Stomach (tissue), 9 donors: ENCODE results near the gene TCP11. TPM values are rescaled to one million over a fixed set of nuclear protein-coding genes. Genes with fewer than 3 reads are reported as not detected.

Experiments
- DNase-seq, 2 donors: peaks; one replicate each; pipeline versions ENCODE4 v3.0.0 to v3.0.0-alpha.2; 2013 to 2019
- H3K27ac ChIP-seq, 5 donors: fragments of 200-600 bp in 4 of 5; sonication (generic) in 4 of 5; one replicate each; pipeline ENCODE4 v1.5.1; 2013 to 2019; ENCODE audit warnings: mild to moderate bottlenecking in 1 of 5, moderate library complexity in 1 of 5
- H3K27me3 ChIP-seq, 3 donors: fragments of 200-600 bp; sonication (generic); one replicate each; pipeline ENCODE4 v1.5.1; 2017 to 2019; ENCODE audit warnings: mixed run types in 1 of 3
- H3K36me3 ChIP-seq, 4 donors: fragments of 200-600 bp; sonication (generic); 1 replicate in 3 of 4; 2 replicates in 1 of 4; pipeline ENCODE4 v1.5.1; 2016 to 2019
- H3K4me1 ChIP-seq, 4 donors: fragments of 200-600 bp; sonication (generic); one replicate each; pipeline ENCODE4 v1.5.1; 2016 to 2019
- H3K4me3 ChIP-seq, 4 donors: fragments of 200-600 bp; sonication (generic) in 3 of 4; one replicate each; pipeline ENCODE4 v1.5.1; 2016 to 2019; ENCODE audit warnings: mild to moderate bottlenecking in 1 of 4
- H3K9me3 ChIP-seq, 4 donors: fragments of 200-600 bp; sonication (generic); one replicate each; pipeline ENCODE4 v1.5.1; 2016 to 2019
- CTCF ChIP-seq, 7 experiments: fragments of 450-650 bp in 4 of 7; fragments of 200-600 bp in 3 of 7; sonication (generic) in 3 of 7; IDR thresholded peaks; one replicate each; pipeline ENCODE4 v1.5.1; 2016 to 2019; ENCODE audit warnings: antibody characterized with exemption in 7 of 7, control low read depth in 2 of 7, mild to moderate bottlenecking in 1 of 7
- EP300 ChIP-seq: sonication (generic); formaldehyde crosslinking; IDR thresholded peaks from one replicate; pipeline ENCODE4 v1.6.1; 2017; ENCODE audit warnings: antibody characterized with exemption
- POLR2A ChIP-seq, 4 donors: fragments of 450-650 bp; IDR thresholded peaks; one replicate each; pipeline ENCODE4 v1.6.1; 2016; ENCODE audit warnings: antibody characterized with exemption in 4 of 4, control low read depth in 2 of 4, mild to moderate bottlenecking in 1 of 4, moderate library complexity in 1 of 4
- POLR2AphosphoS5 ChIP-seq, 3 donors: sonication (generic); formaldehyde crosslinking; IDR thresholded peaks; one replicate each; pipeline ENCODE4 v1.6.1; 2016; ENCODE audit warnings: antibody characterized with exemption in 3 of 3
- WGBS, 5 donors: extraction: QIAGEN DNeasy Blood & Tissue Kit in 3 of 5; methylation state at CpG; one replicate each; pipeline versions ENCODE4 v1.1.5 to v1.1.7; 2013 to 2018; 5-methylcytosine and 5-hydroxymethylcytosine counted together
- intact Hi-C: fragments of 100-400 bp; cut with DNase I; formaldehyde crosslinking; loops from one replicate; pipeline ENCODE4 v1.15.1; 2023; ENCODE audit warnings: low total_unique reads
- polyA plus RNA-seq, 3 donors: library from polyadenylated mRNA; stranded (reverse); fragments of 200-250 nt; gene quantifications; one replicate each; pipeline ENCODE4 v1.2.3, GENCODE V29; 2013
- total RNA-seq, 5 donors: library from RNA; depleted of rRNA; stranded (reverse); fragments of >200 nt; gene quantifications; one replicate each; pipeline versions ENCODE4 v1.1.0 to v1.2.3, GENCODE V29; 2014 to 2016
- donor health status: healthy with polysubstance abuse.
- donor health status: Bipolar disorder and iron deficiency.
- donor health status: healthy.

Gene TCP11
- total and polyA plus RNA-seq, 8 donors, result 0.25 to 0.73 TPM; not detected in 6

GRCh38 chr6:35176301-35177024 lies 35.3 kb upstream of the TCP11 start:
- TF ChIP-seq POLR2AphosphoS5 (IDR thresholded peaks at IDR 0.05) (no peak), POLR2A (IDR thresholded peaks at IDR 0.05) (no peak), CTCF (IDR thresholded peaks at IDR 0.05) (no peak), EP300 (no peak)
- Histone ChIP-seq H3K36me3 (no peaks in the 10 kb centered on the region), H3K9me3 (no peaks in the 10 kb centered on the region), H3K4me3 (no peak overlapping the region), H3K27me3 (no peaks in the 10 kb centered on the region), H3K4me1 (peaks cover 5 to 17% (median 8%) of the 10 kb centered on the region in 4 donors), H3K27ac (no peak overlapping the region)
- intact Hi-C loops, result no loop called here
- 63 to 79% (median 74%) methylated on average over 3 of the region's 3 CpGs for WGBS, 5 donors
- no peak for DNase-seq

DNA sequence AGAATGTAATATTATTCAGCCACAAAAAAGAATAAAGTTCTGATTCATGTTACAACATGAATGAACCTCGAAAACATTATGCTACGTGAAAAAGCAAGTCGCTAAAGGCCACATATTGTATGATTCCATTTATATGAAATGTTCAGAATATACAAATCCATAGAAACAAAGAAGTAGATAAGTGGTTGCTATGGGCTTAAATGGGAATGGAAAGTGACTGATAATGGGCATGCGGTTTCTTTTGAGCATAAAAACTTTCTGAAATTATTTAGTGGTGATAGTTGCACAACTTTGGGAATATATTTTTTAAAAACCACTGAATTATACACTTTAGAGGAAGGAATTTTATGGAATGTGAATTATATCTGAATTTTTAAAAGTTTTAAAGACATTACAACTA lies 33.4 kb upstream of the TCP11 start:
- no peak for TF ChIP-seq POLR2AphosphoS5 (IDR thresholded peaks at IDR 0.05)
- TF ChIP-seq POLR2A (IDR thresholded peaks at IDR 0.05), result no peak
- no peak for TF ChIP-seq EP300
- no peak for TF ChIP-seq CTCF (IDR thresholded peaks at IDR 0.05)
- intact Hi-C loops, result no loop called here
- Histone ChIP-seq H3K36me3 (no peaks in the 10 kb centered on the region), H3K27ac (no peak overlapping the region), H3K9me3 (no peaks in the 10 kb centered on the region), H3K27me3 (no peaks in the 10 kb centered on the region), H3K4me3 (no peak overlapping the region), H3K4me1 (peaks cover 0 to 4% (median under 1%) of the 10 kb centered on the region in 4 donors)
- WGBS, 5 donors, result 94 to 98% (median 94%) methylated on average over 4 of the region's 4 CpGs
- no peak for DNase-seq

DNA sequence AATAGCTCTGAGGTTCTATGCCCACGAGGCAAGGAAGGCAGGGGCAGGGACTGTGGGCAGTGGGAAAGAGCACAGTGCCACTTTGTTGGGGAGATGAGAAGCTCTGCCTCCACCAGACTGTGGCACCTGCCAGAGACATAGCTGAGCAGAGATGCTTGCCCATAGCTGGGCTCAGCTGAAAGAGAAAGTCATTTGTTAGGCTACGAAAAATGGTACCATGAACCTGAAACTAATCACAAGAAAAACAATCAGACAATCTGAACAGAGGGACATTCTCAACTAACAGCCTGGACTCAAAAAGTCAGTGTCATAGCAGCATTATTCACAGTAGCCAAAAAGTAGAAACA lies 32.9 kb upstream of the TCP11 start:
- WGBS, 5 donors, result 68 to 76% (median 70%) methylated on average over 2 of the region's 2 CpGs
- intact Hi-C loops, result no loop called here
- no peak for DNase-seq

DNA sequence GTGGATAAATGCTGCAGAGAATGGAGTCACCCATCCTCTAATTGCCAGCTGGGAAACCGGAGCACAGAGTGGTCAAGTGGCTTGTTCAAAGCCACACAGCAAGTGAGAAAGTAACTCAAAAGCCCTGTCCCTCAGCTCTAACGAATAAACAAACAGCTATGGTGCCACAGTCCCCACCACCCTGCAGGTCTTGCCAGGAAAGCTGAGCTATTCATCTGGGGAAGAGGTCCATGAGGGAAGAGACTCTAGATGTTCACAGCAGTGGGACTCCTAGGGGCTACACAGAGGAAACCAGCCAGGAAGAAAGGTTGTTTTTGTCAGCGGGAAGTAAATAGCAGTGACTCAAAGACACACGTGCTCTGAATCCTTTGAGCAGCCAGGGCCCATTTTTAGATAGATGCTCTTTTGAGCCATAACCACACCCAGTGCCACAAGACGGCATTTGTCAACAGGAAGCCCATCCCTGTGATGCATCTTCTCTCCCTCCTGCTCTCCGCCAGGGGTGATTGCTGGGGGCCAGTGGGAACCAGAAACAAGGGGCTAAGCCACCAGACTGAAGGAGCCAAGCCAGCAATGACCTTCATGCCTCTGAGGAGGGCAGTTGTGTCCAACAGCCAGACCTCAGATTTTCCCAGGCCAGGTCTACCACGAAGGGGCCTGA lies 32.4 kb upstream of the TCP11 start:
- no peaks in the 10 kb centered on the region for H3K27me3 ChIP-seq
- no peaks in the 10 kb centered on the region for H3K9me3 ChIP-seq
- DNase-seq, result no peak
- H3K4me1 ChIP-seq, result no peaks in the 10 kb centered on the region
- no peak overlapping the region for H3K27ac ChIP-seq
- WGBS, 5 donors, result 59 to 71% (median 68%) methylated on average over 7 of the region's 7 CpGs
- intact Hi-C loops, result no loop called here
- no peak overlapping the region for H3K4me3 ChIP-seq
- TF ChIP-seq EP300, result no peak
- TF ChIP-seq POLR2AphosphoS5 (IDR thresholded peaks at IDR 0.05), result no peak
- TF ChIP-seq POLR2A (IDR thresholded peaks at IDR 0.05), result no peak
- no peak for TF ChIP-seq CTCF (IDR thresholded peaks at IDR 0.05)
- H3K36me3 ChIP-seq, result no peaks in the 10 kb centered on the region

More for the DNA sequence above, 32.9 kb upstream of the TCP11 start:
- H3K4me1 ChIP-seq, result peaks cover 0 to 2% (median 0%) of the 10 kb centered on the region in 4 donors
- no peaks in the 10 kb centered on the region for H3K27me3 ChIP-seq
- no peak overlapping the region for H3K27ac ChIP-seq
- H3K36me3 ChIP-seq, result no peaks in the 10 kb centered on the region
- TF ChIP-seq POLR2AphosphoS5 (IDR thresholded peaks at IDR 0.05) (no peak), CTCF (IDR thresholded peaks at IDR 0.05) (no peak), EP300 (no peak), POLR2A (IDR thresholded peaks at IDR 0.05) (no peak)
- H3K4me3 ChIP-seq, result no peak overlapping the region
- H3K9me3 ChIP-seq, result no peaks in the 10 kb centered on the region
